Non-pigmented ciliary epithelial cell (primary cell): ENCODE results near the gene APEX2.
"Not testable (repeated sequence)": the region's sequence is repeated elsewhere in the genome, so short reads cannot be mapped to it uniquely, and the experiment has no call there.

Experiments used
- DNase-seq: peaks from one replicate; pipeline ENCODE4 v3.0.0-alpha.2; 2010; ENCODE audit warnings: low read depth

The APEX2 gene

GRCh38 chrX:54999717-55000598 is at the start of gene APEX2:
Gene APEX2 (plus strand): TSS chrX:55000363. CDS start chrX:55000423, 60 bp downstream.
- peak; percentile 74 for DNase-seq

- DNase-seq: no peak
These were observed 49.3 kb upstream of the APEX2 start for GRCh38 chrX:54950730-54951375.

DNA sequence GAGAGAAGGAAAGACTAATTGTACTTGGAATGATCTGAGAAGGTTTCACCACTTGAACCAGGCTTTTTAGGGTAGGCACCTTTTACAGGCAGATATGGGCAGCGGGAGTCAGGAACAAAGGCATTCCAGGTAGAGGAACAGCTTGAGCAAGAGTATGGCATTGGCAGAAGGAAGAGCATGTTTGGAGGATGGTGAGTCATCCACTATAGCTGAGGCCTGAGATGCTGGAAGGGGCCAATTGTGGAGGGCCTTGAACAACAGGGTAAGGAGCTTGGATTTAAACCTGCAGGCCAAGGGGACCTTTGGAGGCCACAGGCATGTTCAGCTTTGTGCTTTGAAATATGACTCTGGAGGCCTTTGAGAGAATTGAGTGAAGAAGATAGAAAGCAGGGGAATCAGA is 38.4 kb upstream of the APEX2 start:
- no peak for DNase-seq

- DNase-seq: no peak
These were observed 35.2 kb upstream of the APEX2 start for GRCh38 chrX:54964766-54965497.

- no peak for DNase-seq
These were observed 22.8 kb upstream of the APEX2 start for GRCh38 chrX:54977387-54977786.

GRCh38 chrX:54978448-54978847 is 21.7 kb upstream of the APEX2 start:
- DNase-seq: no peak

DNA sequence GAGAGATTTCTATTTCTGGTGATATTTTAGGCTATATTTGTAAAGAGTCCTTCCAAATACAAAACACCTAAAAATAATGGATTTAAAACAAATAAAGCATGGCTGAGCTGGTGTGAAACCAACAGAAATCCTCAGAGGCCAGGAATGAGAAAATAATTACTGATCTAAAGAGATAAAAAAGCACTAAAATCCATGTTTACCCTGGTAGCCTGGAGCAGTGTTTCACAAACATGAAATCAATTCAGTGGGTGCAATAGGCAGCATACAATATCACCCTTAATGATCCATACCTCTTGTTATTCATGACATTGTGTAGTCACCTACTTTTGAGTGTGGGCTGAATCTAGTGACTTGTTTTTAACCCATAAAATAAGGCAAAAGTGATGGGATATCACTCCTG is 20.7 kb upstream of the APEX2 start:
- no peak for DNase-seq

- no peak for DNase-seq
These were observed 19.8 kb upstream of the APEX2 start for GRCh38 chrX:54980334-54980733.

- DNase-seq: not testable (repeated sequence)
These were observed 16.9 kb upstream of the APEX2 start for GRCh38 chrX:54983306-54983705.

GRCh38 chrX:54991706-54992105 is 8.5 kb upstream of the APEX2 start:
- DNase-seq: no peak

DNA sequence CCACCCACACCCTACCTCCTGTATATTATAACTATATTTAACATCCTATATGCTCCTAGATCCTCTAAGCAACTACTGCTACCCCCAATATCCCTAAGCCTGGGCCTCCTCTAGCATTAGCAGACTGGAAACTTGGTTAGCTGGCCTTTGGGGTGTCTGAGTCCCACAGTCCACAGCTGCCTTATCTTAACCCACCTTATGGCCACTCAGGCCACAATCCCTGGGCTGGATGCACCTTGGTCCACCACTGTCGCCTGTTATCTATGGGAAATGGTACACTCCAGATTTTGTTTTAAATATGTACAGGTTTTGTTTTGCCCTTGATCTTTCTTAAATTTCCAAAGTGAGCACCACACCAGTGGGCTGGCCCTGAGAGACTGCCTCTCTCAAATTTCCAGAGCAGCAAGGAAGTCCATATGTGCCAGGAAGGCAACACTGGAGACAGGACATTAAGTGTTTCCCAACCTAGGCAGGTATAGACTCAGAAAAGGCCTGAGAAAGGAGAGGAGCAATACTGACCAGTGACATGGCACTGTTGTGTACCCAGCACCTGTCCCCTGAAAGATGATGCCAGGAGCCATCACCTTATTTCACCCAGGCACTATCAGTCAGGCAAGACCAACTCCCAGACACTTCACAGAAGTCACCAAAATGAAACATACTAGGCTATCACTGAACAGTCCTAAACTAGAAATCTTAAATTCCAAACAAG is 7.1 kb upstream of the APEX2 start:
- no peak for DNase-seq

GRCh38 chrX:54994099-54994498 is 6.1 kb upstream of the APEX2 start, which contains the start of gene PFKFB1:
Gene PFKFB1 (minus strand): TSS chrX:54994188. CDS start chrX:54994007, 181 bp downstream.
- no peak for DNase-seq

DNA sequence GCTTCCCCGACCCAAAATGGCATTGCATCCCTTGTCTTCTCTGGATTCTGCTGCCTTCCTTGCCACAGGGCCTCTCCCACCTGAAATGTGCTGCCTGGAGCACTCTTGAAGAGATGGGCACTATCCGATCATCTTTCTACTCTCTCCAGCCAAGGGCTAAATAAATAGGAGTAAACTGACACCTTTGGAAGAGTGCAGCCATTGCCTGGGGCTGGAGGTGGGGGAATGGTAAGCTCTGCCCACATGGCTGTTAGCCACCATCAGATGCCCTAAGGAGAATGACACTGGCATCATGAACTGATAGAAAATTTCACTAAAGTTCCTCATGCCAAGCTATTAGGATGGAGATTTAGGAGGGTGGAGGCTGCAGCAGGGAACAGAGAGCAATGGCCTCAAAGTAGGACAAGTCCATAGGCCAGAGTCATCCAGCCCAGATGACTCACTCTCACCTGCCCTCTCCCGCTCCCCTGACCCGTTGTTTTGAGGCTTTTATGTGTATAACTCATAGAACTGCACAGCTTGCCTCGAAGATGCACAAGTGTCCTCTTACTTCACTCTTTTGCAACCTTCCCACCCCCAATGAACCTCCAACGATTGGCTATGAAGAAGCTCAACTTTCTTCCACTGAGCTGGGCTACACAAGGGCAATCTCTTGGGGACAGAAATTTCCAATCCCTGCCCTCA is 5.4 kb upstream of the APEX2 start:
- no peak for DNase-seq

DNA sequence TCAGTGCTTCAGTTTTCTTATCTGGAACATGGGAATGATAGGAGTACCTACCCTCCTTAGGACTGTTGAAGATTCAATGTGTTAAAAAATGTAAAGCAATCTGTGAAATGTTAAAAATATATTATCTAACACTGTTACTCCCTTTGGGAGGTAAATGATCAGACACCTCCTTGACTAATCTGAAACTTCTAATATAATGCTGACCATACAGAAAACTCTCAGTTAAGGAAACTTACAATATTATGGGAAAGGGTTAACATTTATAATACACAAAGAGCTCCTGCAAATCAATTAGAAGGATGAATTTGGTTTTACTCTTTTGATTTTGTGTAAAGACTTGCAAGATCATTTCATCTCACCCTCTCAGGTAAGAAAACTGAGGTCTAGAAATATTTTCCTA is 4.5 kb upstream of the APEX2 start:
- no peak for DNase-seq

DNA sequence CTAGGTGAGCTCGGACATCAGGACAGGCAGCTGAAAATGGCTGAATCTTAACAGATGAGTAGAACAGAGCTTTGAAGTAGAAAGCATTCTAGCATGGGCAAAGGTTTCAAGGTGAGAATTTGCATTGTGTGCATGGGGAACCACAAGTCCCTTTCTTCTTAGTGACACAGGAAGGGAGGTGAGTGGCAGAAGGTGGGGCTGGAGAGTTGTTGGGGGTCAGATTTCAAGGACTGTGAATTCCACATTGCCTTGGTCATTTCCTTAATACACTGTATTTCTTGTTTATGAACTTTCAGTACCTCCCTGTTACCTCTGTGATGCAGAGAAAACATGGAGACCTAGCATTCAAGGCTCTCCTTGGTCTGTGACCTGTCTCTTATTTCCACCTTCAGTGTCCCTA is 4.1 kb downstream of the APEX2 start:
- DNase-seq: no peak

DNA sequence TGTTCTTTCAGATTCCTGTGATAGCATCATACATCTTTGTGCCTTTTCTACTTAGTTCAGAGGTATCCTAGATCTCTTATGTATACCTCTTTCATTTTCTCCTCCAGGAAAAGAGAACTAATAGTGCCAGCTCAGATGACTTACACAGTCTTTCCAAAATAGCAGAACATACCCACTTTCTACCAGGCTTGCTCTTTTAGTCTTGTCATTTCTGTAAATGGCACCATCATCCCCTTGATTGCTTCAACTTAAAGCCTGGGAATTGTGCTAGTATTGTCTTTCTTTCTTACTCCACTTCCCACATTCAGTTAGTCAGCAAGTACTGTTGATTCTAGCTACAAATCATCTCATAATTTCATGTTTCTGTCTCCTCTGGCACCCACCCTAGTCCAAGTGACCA is 5.1 kb downstream of the APEX2 start:
- no peak for DNase-seq

DNA sequence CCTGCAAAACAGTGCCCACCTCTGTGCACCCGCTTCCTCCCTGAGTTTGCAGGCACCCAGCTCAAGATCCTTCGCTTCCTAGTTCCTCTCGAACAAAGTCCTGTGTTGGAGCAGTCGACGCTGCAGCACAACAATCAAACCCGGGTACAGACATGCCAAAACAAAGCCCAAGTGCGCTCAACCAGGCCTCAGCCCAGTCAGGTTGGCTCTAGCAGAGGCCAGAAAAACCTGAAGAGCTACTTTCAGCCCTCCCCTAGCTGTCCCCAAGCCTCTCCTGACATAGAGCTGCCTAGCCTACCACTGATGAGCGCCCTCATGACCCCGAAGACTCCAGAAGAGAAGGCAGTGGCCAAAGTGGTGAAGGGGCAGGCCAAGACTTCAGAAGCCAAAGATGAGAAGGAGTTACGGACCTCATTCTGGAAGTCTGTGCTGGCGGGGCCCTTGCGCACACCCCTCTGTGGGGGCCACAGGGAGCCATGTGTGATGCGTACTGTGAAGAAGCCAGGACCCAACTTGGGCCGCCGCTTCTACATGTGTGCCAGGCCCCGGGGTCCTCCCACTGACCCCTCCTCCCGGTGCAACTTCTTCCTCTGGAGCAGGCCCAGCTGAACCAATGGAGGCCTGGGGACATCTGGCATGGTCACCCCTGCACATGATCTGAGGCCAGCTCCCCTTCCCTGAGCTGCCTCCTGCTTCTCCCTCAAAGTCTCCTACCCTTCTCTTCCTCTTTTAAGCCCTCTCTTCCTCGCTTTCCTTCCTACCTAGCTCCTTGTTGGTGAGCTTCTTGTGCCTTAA is 6.9 kb downstream of the APEX2 start:
- DNase-seq: no peak

GRCh38 chrX:55007656-55008055 is 7.5 kb downstream of the APEX2 start:
- DNase-seq: peak; percentile 27

GRCh38 chrX:55008571-55009358 is 8.6 kb downstream of the APEX2 start:
- no peak for DNase-seq

GRCh38 chrX:55011294-55011693 is 11.1 kb downstream of the APEX2 start:
- DNase-seq: no peak
